ENCODE data around the gene LMBRD1.

The LMBRD1 gene

DNA sequence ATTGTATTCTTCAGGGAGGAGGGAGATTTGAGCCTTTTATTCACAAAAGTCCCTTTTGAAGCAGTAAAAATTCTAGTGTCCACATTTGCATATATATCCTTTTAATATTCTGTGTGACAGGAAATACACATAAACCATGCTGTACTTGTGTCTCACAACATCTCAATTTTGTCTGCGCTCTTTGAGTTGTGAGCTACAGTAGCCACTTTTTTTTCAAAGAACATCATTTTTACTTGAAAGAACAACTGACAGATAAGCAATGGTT, 21.3 kb downstream of the LMBRD1 start:
- TF ChIP-seq, protein P1, sequence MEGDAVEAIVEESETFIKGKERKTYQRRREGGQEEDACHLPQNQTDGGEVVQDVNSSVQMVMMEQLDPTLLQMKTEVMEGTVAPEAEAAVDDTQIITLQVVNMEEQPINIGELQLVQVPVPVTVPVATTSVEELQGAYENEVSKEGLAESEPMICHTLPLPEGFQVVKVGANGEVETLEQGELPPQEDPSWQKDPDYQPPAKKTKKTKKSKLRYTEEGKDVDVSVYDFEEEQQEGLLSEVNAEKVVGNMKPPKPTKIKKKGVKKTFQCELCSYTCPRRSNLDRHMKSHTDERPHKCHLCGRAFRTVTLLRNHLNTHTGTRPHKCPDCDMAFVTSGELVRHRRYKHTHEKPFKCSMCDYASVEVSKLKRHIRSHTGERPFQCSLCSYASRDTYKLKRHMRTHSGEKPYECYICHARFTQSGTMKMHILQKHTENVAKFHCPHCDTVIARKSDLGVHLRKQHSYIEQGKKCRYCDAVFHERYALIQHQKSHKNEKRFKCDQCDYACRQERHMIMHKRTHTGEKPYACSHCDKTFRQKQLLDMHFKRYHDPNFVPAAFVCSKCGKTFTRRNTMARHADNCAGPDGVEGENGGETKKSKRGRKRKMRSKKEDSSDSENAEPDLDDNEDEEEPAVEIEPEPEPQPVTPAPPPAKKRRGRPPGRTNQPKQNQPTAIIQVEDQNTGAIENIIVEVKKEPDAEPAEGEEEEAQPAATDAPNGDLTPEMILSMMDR (IDR thresholded peaks at IDR 0.05; ENCODE audit: insufficient read depth, low read depth, low read length, missing control alignments): no peak
- no peak overlapping the region for H3K4me3 ChIP-seq (ENCODE audit: low read depth, low read length)
- DNase-seq (ENCODE audit: low read depth): no peak

DNA sequence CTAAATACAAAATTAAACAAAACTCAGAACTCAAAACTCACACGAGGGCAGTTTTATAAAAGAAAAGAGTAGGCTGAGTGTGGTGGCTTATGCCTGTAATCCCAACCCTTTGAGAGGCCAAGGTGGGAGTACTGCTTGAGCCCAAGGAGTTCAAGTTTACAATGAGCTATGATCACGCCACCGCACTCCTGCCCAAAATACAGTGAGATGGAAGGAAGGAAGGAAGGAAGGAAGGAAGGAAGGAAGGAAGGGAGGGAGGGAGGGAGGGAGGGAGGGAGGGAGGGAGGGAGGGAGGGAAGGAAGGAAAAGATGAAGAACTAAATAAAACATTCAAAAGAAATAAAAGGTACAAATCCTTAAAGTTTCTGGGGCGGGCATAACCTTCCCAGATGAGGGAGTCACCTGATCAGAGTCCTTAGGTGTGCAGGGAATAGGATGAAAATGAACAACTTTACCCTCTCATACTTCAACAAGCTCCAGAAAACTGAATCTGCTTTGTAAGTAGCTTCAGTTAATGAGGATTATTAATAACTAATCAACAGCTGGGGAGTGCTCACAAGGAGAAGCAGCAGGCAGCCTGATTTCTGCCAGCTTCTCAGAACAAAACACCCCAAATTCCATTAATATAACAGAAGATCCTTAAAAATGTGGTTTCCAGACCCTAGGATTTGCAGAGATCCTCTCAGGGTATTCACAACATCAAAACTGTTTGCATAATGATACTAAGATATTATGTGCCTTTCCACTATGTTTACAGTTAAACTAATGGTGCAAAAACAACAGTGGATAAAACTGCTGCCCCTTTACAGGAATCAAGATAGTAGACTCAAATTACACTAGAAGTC, 21.8 kb downstream of the LMBRD1 start:
- TF ChIP-seq, protein P1 (IDR thresholded peaks at IDR 0.05; ENCODE audit: insufficient read depth, low read depth, low read length, missing control alignments): no peak
- no peak overlapping the region for H3K4me3 ChIP-seq (ENCODE audit: low read depth, low read length)
- DNase-seq (ENCODE audit: low read depth): no peak

DNA sequence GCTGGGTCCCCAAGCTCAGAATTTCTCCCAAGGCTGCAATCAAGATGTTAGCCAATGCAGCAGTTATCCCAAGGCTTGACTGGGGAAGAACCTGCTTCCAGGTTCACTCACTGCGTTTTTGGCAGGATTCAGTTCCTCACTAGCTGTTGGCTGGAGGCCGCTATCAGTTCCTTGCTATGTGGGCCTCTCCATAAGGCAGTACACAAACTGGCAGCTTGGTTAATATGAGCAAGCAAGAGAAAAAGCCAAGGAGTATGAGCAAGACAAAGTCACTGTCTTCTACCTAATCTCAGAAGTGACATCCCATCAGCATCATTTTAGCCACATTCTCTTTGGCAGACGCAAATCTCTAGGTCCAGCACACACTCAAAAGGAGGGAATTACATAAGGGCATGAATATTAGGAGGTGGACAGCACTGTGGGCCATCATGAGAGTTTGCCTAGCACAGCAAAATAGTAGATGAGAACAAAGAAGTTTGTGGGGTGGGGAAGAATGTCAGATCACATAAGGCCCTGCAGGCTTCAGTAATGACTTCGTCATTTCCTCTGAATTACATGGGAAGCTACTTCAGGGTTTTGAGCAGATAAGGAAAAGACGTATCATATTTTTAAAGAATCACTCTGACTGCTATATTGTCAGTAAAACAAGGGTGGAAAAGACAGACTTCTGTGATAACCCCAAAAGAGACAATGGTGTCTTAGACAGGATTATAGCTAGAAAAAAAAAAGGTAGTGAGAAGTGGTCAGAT, 25.5 kb downstream of the LMBRD1 start:
- DNase-seq (ENCODE audit: low read depth): no peak
- TF ChIP-seq, protein P1 (IDR thresholded peaks at IDR 0.05; ENCODE audit: insufficient read depth, low read depth, low read length, missing control alignments): no peak
- no peak overlapping the region for H3K4me3 ChIP-seq (ENCODE audit: low read depth, low read length)

DNA sequence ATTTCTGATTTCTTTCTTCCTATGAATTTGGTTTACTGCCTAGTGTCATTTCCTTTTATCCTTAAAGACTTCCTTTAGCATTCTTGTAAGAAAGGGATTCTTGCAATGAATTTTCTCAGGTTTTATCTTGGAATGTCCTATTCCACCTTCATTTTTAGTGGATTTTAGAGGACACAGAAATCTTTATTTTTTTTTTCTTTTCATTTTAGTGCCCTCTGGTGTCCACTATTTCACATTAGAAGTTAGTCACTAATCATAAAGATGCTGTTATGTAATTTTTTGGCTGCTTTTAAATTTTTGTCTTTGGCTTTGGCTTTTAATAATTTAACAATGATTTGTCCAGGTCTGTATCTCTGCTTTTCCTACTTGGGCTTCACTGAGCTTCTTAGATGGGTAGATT, 28.1 kb downstream of the LMBRD1 start:
- H3K4me3 ChIP-seq (ENCODE audit: low read depth, low read length): no peak overlapping the region
- no peak for DNase-seq (ENCODE audit: low read depth)
- TF ChIP-seq, protein P1 (IDR thresholded peaks at IDR 0.05; ENCODE audit: insufficient read depth, low read depth, low read length, missing control alignments): no peak

DNA sequence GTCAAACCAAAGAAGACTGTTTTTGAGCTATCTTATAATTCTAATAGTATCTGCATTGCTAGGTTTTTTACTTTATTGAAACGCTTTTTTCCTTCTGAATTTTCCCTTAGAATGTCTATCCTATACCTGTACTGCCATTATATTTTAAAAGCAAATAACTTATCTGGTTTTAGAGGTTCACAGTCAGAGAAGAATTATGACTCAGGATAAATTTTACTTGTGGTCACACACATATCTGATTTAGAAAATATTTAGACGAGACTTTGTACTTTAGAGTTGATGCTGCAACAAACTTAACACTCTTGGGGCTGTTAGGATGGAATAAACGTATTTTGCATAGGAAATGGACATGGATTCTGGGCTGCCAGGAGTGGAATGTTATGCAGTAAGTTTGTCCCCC, 33.0 kb downstream of the LMBRD1 start:
- no peak overlapping the region for H3K4me3 ChIP-seq (ENCODE audit: low read depth, low read length)
- TF ChIP-seq, protein P1 (IDR thresholded peaks at IDR 0.05; ENCODE audit: insufficient read depth, low read depth, low read length, missing control alignments): no peak
- no peak for DNase-seq (ENCODE audit: low read depth)

DNA sequence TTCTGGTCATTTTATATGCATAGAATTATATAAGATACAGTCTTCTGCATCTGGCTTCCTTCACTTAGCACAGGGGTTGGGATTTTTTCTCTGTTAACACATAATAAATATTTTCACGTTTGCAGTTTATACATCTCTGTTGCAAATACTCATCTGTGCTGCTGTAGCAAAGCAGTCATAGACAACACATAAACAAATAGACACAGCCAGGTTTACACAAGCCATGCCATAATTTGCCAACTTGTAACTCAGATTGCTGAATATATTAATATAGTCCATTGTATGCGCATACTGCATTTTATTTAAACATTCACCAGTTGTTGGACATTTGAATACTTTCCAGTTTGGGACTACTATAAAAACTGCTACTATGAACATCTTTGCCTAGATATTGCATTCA, 35.0 kb downstream of the LMBRD1 start:
- TF ChIP-seq, protein P1 (IDR thresholded peaks at IDR 0.05; ENCODE audit: insufficient read depth, low read depth, low read length, missing control alignments): no peak
- H3K4me3 ChIP-seq (ENCODE audit: low read depth, low read length): no peak overlapping the region
- DNase-seq (ENCODE audit: low read depth): no peak
